Measurements from ENCODE around the gene TOMM20.

Gene TOMM20

DNA sequence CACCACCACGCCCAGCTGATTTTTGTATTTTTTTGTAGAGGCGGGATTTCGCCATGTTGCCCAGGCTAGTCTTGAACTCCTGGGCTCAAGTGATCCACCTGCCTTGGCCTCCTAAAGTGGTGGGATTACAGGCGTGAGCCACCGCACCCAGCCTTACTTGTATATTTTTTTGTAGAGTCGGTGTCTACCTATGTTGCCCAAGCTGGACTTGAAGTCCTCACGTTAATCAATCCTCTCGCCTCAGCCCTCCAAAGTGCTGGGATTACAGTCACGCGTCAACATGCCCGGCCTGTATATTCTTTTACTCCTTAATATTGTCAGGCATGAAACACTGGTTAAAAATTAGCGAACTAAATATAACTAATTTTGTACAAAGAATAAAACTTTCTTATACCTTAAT, 5.5 kb upstream of the TOMM20 start:
- no peak for DNase-seq (ENCODE audit: low read depth in 2 of 2)

DNA sequence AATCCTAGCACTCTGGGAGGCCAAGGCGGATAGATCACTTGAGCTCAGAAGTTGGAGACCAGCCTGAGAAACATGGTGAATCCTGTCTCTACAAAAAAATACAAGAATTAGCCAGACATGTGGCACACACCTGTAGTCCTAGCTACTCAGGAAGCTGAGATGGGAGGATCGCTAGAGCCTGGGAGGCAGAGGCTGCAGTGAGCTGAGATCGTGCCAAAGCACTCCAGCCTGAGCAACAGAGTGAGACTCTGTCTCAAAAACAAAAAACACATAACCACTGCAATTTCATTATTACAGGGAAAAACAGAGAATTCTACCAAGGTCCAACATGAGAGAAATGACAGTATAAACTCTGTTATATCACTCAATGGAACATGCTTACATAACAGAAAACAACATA, 4.4 kb upstream of the TOMM20 start:
- DNase-seq (ENCODE audit: low read depth in 2 of 2), result no peak

DNA sequence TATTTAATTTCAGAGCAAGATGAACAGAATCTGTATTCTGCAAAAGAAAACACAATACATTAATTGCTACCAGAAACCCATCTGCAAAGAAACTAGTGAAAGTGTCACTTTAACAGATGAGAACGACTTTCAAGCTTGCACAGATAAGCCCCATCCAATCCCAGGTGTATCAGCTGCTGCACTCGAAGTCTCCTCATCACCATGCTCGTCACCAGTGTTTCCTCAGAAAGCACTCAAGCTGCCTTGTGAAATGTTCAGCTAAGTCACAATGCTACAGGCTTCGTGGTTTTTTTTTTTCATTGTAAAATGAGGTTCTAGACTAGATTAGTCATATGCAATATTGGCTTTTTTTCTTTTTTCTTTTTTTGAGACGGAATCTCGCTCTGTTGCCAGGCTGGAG, 3.3 kb upstream of the TOMM20 start:
- no peak for DNase-seq (ENCODE audit: low read depth in 2 of 2)

DNA sequence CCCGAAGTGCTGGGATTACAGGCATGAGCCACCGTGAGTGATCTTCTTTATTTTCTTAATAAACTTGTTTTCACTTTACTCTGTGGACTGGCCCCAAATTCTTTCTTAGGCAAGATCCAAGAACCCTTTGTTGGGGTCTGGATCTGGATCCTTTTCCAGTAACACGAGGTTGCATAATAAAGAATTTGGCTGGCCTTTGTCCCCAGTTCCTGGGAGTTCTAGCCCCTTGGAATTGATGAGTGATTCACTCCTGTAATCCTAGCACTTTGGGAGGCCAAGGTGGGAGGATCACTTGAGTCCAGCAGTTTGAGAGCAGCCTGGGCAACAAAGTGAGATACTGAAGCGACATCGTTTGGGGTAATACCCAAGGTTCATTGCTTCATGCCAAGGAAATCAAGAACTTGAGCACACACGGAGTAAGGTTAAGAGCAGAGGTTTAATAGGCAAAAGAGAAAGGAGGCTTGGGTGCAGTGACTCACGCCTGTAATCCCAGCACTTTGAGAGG, 2.2 kb upstream of the TOMM20 start:
- no peak for DNase-seq (ENCODE audit: low read depth in 2 of 2)

DNA sequence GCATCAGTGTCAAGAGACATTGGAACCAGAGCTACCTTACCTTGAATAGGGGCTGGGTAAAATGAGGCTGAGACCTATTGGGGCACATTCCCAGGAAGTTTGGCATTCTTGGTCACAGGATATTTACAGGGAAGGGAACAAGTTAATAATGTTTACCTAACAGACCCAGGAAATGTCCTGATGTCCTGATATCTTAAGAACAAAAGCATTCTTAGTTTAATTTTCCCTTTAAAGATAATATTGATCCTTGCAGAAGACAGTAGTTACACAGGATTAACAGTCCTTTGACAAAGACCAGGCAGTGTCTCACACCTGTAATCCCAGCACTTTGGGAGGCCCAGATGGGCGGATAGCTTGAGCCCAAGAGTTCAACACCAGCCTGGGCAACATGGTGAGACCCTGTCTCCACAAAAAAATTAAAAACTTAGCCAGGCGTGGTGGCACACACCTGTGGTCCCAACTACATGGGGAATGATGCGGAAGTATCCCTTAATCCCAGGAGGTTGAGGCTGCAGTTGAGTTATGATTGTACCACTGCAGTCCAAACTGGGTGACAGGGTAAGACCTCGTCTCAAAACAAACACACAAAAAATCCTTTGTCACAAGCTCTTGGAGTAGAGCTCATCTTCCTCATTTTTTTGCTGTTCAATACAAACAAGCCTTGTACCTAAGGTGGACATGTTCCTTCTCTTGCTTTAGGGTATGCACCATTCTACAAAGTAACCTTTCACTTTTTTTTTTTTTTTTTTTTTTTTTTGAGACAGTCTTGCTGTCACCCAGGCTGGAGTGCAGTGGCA, 1.3 kb upstream of the TOMM20 start:
- DNase-seq (ENCODE audit: low read depth in 2 of 2), result no peak

DNA sequence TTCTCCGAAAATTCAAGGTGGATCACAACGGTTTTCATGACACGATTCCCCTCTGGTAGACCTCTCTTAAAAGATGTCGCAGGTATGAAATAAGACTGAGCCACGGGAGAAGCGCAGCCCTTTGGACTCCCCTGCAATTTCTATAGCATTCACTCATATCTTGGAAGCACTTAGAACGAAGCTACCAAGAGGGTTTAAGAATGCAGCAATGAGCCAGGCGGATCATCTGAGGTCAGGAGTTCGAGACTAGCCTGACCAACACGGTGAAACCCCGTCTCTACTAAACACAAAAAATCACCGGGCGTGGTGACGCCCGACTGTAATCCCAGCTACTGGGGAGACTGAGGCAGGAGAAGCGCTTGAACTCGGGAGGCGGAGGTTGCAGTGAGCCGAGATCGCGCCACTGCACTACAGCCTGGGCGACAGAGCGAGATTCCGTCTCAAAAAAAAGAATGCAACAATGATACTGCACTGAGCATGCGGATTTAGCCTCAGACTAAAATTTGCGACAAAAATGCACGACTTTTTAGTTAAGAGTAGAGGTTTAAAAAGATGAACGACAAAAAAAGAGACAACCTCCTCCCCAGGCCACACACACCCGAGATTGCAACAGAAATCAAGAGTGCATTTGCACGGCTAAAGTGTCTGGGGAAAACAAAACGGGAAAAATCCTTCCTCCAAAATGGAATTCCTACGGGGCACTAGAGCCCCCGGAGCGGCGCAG, 743 bp downstream of the TOMM20 start:
- no peak for DNase-seq (ENCODE audit: low read depth in 2 of 2)

DNA sequence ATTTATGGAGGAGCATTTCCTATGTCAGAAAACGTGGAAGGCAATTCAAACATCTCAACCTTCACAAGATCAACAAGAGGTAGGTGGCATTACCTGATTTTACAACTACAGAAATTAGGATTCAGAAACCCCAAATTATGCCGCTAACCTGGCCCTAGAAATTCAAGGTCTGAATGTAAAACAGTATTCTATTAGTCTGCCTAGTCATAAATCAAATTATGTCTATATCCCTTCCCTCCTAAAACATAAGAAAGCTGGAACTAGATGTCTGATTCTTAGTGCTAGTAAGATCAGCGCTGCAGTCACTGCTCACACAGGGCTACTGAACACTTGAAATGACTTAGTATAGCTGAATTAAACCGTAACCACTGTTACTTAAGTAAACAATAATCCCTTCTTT, 1.4 kb downstream of the TOMM20 start:
- no peak for DNase-seq (ENCODE audit: low read depth in 2 of 2)

DNA sequence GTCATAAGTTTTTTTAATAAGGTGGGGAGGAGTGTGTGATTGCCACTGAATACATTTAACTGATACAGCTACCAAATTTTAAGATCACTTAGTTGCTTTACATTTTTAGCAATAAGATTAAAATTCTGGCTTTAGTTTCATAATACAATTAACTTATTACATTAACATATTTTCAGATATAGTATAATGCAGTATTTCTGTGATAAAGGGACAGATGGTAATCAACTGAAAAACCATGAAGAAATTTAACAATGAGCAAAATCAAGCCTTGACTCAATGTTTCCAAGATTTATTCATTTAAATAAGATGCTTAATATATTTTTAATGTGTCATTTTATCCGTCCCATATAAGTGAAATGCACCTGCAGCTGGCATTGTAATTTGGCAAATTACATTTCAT, 4.0 kb downstream of the TOMM20 start:
- no peak for DNase-seq (ENCODE audit: low read depth in 2 of 2)

DNA sequence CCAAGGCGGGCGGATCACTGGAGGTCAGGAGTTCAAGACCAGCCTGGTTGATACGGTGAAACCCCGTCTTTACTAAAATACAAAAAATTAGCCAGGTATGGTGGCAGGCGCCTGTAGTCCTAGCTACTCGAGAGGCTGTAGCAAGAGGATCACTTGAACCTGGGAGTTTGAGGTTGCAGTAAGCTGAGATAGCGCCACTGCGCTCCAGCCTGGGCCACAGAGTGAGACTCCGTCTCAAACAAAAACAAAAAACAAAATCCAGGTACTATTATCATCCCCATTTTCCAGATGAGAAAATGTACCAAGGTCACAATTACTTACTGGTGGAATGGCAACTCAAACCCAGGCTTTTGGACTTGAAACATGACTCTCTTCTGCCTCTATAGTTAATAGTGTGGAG, 4.5 kb downstream of the TOMM20 start:
- no peak for DNase-seq (ENCODE audit: low read depth in 2 of 2)

DNA sequence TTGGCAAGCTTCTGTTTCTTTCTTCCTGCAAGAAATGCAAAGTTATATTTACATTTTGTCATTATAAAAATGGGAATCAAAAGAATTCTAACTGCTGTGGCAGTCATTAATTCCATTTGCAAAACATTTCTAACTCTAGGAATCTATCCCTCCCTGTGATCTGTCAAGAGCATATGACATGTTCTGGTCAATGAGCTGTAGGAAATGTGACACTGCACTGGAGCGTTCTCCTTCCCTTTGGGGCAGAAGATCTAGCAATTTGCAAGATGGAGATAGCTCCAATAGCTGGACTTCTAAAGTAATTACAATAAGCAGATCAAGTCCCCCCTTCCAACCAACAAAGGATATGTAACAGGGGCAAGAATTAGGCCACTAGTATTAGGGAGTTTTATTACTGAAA, 6.3 kb downstream of the TOMM20 start:
- DNase-seq (ENCODE audit: low read depth in 2 of 2), result no peak

DNA sequence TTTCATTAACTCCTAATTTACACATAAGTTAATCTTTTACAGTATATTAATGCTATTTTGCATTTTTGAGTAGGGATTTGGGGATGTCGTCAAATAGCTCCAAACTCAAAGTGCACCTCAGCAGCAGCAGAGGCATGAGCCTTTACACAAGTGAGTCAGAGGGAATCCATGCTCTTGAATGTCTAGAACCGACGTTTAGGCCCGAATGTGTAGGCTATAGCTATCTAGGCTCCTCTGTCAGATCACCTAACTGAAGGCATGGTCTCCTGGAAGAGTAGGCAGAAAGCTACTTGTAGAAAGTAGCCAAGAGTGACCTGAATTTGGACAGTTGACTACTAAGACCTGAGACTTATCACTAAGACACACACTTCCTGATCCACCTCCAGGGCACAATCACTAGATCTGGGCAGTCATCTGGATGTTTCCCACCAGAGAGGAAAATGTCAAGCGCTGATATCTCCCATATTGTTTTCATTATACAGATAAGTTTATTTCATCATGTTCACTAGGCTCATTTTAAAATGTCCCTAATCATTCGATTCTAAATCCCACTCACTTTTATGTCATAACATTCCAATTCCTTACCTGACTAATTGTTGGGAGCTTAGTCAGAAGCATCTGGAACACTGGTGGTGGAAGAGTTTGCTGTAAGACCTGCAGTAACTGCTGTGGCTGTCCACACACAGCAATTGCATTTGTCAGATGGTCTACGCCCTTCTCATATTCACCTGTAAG, 15.3 kb downstream of the TOMM20 start:
- DNase-seq (ENCODE audit: low read depth in 2 of 2), result no peak

DNA sequence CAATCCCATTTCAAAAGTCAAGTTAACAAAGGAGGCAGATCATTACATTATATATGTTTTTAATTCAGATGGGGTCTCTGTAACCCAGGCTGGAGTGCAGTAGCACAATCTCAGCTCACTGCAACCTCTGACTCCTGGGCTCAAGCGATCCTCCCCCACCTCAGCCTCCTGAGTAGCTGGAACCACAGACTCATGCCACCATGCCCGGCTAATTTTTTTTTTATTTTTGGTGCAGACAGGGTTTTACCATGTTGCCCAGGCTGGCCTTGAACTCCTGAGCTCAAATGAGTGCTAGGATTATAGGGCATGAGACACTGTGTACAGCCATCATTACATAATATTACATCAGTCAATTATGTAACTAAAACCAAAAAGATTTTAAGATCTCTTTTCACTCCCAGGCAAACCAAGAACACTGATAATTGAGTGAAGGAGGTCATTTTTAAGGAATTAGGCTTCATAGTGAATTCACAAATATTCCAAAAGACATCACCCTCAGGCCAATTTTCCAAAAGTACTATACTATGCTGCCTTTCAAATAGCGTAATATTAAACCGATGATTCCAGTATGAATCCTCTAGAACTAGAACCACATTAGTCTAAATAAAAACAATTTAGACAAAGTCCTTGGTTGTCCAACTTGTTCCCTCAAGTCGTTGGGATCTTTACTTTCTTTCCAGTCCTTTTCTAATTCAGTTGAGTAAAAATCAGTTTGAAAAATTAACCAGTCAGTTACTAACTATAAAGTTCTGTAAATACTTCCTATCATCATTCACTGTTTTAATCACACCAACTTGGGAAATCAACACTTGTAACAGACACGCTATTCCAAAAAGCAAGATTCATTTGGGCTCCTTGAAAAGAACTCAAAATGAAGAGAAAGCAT, 16.1 kb downstream of the TOMM20 start:
- DNase-seq (ENCODE audit: low read depth in 2 of 2), result no peak

DNA sequence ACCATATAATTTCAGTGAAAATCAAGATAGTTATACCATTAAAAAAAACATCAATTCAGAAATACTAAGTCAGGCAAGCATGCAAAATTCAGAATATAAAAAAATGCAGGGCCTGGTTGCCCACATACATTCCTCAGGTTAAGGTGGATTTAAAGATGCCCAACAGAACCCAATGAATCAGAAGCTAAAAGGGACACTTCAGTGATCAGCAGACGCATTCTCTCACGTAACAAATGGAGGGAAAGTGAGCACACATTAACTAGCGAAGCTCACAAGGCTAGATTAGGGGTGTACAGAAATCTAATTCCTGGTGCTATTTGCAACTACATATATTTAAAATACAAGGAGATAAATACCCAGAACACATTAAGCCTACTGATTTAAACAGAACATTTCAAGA, 17.5 kb downstream of the TOMM20 start:
- DNase-seq (ENCODE audit: low read depth in 2 of 2), result no peak

DNA sequence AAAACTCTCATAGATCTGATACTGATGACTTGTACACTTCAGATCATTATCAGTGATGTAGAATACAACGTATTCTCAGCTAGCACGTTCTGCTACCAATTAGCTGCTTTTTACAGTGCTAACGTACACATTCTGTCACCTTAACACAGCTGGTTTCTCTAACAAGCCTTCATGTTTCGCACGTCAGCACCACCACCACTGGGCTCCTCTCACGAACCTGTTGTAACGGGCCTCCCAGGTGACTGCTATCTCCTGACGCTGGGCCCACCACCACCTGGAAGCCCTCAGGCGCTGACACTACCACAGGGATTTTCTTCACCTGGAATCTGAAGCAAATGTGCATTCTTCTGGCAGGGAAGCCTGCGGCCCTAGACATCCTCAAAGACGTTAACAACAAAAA, 19.8 kb downstream of the TOMM20 start:
- DNase-seq (ENCODE audit: low read depth in 2 of 2), result no peak

DNA sequence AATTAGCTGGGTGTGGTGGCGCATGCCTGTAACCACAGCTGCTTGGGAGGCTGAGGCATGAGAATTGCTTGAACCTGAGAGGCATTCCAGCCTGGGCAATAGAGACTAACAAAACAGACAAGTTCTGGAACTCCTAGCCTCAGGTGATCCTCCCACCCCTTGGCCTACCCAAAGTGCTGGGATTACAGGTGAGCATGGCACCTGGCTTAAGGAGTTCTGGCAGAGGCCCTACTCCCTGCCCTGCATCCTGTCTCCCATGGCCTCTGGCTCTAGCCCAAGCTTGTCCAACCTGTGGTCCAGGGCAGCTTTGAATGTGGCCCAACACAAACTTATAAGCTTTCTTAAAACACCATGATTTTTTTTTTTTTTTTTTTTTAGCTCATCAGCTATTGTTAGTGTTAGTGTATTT, 20.4 kb downstream of the TOMM20 start:
- DNase-seq (ENCODE audit: low read depth in 2 of 2), result no peak

DNA sequence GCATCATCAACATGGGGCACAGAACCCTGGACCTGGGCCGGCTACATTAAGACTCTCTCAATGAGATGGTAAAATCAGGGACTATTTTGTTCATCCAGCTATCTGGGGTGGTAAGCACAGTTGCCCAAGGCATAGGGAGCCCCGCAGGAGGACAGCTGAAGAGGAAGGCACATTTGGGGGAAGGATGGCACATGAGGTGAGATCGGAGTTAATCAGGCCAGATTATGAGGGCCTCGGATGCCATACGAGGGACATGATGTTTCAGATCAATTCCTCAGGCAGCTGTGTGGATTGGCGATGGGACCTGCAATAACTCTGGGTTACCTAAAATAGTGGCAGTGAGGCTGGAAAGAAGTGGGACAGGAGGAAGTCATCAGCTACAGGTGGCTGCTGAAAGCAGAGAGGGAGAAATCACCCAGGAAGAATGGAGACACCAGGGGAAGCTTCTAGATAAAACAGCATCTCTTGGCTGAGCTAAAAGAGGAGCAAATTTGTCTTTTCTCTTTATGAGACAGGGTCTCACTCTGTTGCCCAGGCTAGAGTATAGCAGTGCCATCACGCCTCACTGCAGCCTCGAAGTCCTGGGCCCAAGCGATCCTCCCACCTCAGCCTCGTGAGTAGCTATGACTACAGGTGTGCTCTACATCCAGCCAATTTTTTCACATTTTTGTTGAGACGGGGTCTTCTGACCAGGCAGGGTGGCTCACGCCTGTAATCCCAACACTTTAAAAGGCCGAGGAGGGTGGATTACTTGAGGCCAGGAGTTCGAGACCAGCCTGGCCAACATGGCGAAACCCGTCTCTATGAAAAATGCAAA, 21.1 kb downstream of the TOMM20 start:
- DNase-seq (ENCODE audit: low read depth in 2 of 2), result no peak

DNA sequence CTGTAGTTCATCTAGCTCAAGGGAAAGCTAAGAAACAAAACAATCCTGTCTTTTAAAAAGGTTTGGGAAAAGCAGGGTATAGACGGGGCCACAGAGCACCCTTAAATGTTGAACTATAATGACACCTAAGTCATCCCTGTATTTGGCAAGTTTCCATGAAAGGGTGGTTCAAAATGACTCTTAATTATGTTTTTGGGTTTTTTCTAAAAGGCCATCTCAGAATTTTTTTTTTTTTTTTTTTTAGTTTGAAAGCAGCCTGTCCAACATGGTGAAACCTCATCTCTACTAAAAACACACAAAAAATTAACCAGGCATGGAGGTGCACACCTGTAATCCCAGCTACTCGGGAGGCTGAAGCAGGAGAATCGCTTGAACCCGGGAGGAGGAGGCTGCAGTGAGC, 22.2 kb downstream of the TOMM20 start:
- DNase-seq (ENCODE audit: low read depth in 2 of 2), result no peak

DNA sequence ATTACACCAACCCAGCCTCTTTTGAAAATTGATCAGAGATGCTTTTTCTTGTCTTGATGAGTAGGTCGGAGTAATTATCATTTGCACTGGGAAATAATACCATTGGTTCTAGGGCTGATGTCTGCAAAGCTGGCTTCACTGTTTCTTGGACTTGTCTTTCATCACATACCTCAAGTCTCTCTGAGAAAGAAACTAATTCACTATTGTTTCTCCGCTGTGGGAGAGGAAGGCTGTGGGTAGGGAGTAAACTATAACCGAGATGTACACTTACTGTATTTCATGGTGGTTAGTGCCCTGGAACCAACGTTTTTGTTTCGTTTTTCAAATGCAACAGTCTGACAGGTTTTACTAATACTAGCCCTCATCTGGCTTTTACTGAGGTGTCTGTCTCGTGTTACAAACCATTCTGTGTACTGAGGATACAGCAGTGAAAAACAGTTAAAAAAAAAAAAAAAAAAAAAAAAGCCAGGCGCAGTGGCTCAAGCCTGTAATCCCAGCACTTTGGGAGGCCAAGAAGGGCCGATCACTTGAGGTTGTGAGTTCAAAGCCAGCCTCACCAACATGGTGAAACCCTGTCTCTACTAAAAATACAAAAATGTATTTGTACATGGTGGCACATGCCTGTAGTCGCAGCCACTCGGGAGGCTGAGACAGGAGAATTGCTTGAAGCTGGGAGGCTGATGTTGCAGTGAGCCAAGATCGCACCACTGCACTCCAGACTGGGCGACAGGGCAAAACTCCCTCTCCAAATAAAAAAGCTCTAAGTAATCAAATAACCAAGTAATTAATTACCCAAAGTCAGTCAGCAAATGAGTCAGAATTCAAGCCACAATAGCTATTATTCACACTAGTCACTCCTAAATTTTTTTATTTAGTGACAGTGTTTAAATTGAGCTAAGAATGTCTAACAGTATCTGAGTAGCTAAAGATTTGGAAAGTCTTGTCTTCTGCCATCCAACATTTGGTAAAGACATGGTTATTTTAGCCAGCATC, 23.3 kb downstream of the TOMM20 start:
- no peak for DNase-seq (ENCODE audit: low read depth in 2 of 2)

DNA sequence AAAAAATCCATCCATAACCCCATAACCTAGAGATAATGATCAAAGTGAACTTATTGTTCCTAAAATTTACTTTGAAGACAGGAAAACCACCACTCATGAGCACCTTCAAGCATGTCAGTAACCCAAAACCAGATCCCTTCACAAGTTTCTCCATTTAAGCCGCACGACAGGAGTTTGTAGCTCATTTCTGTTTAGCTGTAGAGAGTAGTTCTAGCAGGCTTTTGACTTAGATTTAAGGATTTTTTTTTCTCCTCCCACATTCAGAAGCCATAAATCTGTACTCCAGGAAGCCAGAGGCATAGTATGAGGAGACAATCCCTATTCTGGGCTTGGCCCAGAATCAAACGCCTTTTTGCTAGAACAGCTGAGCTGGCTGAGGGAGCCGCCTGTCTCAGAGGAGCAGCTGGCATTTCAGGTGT, 25.6 kb downstream of the TOMM20 start:
- no peak for DNase-seq (ENCODE audit: low read depth in 2 of 2)

DNA sequence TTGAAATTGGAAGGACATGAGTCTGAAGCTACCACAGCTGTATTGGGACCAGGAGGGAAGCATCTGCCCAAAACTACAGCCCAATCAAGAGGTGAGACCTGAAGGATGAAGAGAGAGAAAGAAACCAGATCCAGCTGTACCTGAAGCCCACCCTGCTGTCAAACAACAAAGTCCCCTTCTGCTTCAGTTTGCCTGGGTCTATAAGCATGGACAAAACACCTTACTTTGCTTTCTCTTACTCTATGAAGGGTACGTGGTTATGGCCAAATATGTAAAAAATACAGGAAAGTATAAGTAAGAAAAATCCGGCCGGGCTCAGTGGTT, 26.4 kb downstream of the TOMM20 start:
- no peak for DNase-seq (ENCODE audit: low read depth in 2 of 2)

All from stimulated activated CD8-positive, alpha-beta memory T cell treated with anti-CD3 and anti-CD28 coated beads, Interleukin-15, amount 100 ng/mL, for 48 hours (primary cell).